Left renal cortex interstitium (tissue), 4 donors: ENCODE results near the gene C14orf180. TPM values are rescaled to one million over a fixed set of nuclear protein-coding genes. Genes with fewer than 3 reads are reported as not detected.

Experiments used
- DNase-seq, 4 donors: peaks; one replicate each; pipeline ENCODE4 v3.0.0-alpha.2; 2013; ENCODE audit warnings: low read depth in 4 of 4, low spot score in 2 of 4, missing footprints in 1 of 4
- polyA plus RNA-seq, 4 donors: library from polyadenylated mRNA; unstranded; fragments of 120-200 nt; gene quantifications; one replicate each; pipeline ENCODE4 v1.2.1, GENCODE V29; 2013; ENCODE audit not compliant: insufficient read length in 4 of 4

The C14orf180 gene
- polyA plus RNA-seq = under 1 TPM in 3 of 4 donors, not detected in 1; 0.14 to 0.23 (median 0.17) TPM

GRCh38 chr14:104579507-104579906, at the start of gene C14orf180:
Gene C14orf180, plus strand, starts transcription at chr14:104579764. Its CDS starts 6,667 bp downstream, at chr14:104586431.
- DNase-seq = no peak

DNA sequence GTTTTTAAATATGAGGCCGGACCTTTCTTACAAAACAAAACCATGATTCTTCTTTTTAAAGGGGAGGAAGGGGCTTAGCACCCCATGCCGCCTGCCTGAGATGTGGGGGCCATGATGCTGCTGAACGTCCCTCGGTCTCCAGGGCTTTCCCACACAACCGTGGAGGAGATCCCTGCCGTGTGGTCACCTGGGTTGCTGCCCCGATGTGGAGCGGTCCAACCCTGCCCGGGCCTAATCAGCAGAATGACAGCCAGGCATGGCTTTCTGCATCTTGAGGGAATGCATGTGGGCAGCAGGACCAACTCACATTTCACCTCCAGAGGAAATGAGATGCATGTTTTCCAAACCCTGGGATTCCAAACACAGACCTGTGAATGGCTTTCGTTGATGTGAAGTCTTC, 48.9 kb upstream of the C14orf180 start:
- no peak for DNase-seq

- no peak for DNase-seq
These were observed 48.0 kb upstream of the C14orf180 start for GRCh38 chr14:104531421-104532190.

DNA sequence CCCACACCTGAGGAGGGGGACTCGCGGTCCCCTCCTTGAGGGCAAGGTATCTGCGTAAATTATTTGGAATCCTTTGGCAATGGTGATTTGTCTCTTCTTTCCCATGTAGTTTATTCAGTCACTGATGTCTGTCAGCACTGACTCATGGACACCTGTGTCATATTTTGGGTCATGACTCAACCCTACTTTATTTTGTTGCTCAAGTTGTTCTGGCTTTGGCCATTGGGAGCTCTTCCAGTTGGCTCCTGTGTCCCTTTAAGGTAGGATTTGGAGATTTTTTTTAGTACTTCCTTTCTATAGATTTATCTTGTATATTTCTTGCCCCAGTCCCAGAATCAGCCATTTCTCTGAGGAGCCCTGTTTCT, 47.4 kb upstream of the C14orf180 start:
- no peak for DNase-seq

GRCh38 chr14:104534036-104534435, 45.5 kb upstream of the C14orf180 start:
- DNase-seq = no peak

- DNase-seq = no peak
These were observed 42.5 kb upstream of the C14orf180 start for GRCh38 chr14:104536942-104537612.

GRCh38 chr14:104537613-104537988, 42.0 kb upstream of the C14orf180 start:
- DNase-seq = no peak

DNA sequence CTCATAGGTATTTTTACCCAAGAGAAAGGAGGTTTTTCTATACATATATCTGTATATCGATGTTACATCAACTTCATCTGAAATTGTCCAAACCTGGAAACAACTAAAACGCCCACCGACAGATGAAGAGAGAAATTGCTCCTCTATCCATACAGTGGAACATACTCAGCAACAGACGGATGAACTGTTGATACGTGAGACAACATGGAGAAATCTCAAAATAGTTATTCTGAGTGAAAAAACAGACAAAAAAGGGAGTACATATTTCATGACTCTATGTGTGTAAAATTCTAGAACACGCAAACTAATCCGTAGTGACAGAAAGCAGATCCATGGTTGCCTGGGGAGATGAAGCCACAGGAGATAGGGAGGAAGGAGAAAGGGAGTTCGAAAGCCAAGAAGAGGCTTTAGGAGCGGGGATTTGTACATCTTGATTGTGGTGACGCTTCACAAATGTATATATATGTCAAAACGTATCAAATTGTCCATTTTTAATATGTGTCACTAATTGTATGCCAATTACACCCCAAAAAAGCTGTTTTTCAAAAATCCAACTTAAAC, 37.6 kb upstream of the C14orf180 start:
- no peak for DNase-seq

DNA sequence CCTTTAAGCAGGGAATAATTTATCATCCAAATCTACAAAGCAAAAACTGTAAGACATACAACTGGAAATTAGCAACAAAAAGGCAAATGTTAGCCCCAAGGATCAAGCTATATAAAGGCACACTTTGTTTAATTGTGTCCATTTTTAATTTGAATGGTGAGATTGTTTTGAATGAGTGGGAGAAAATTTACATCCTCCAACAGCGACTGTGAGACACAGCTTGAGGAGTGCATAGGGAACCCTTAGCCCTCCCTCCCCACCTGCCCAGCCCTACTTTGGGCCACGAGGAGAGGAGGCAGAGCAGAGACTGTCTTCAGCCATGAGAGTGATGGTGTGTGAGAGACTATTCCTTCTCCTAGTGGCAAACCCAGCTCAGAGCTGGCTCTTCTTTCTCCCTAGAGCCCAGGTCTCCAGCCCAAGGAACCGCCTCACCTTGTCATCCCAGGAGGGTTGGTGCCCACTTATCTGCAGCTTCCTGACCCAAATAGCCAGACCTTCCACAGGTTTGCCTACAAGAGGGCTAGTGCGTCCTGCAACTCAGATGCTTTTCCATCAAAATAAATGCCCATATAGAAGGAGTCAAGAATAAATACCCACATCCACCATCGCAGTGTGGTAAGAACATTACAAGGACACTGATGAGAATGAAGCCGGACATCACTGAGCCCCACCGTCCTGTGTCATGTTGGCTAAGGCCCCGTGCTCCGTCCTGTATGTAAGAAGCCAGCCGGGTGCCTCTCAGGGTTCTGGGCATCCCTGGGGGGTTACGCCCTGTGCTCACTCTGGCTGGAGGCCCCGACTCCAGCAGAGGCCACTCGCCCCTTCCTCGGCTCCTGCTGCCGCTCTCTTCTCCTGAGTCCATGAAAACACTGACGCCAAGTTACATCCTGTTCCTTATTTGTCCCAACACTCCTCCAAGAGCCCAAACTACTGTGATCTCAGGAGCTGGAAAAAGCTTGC, 36.4 kb upstream of the C14orf180 start:
- no peak for DNase-seq

DNA sequence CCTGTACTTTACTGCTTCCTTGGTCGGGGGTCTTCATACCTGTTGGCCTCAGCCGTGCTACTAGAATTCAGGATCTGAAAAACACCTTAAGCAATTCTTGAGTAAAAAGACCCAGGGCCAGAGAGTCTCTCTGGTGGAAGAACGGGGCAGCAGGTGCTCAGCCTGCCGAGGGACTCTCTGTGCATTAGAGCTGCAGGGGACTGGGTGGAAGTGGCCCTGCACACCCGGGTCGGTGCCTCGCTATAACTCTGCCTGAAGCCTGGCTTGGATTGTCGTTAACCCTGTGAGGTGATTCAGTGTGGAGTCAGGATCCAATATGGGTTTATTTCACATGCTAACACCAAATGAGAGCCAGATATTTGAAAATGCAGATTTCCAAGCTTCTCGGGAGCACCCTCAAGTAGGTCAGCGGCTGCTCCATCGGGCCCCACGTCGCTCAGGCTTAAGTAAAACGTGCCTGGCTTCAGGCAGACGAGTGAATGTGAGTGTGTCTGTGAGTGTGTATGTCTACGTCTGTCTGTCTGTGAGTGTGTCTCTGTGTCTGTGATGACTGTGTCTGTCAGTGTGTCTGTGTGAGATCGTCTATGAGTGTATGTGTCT, 35.1 kb upstream of the C14orf180 start:
- no peak for DNase-seq

DNA sequence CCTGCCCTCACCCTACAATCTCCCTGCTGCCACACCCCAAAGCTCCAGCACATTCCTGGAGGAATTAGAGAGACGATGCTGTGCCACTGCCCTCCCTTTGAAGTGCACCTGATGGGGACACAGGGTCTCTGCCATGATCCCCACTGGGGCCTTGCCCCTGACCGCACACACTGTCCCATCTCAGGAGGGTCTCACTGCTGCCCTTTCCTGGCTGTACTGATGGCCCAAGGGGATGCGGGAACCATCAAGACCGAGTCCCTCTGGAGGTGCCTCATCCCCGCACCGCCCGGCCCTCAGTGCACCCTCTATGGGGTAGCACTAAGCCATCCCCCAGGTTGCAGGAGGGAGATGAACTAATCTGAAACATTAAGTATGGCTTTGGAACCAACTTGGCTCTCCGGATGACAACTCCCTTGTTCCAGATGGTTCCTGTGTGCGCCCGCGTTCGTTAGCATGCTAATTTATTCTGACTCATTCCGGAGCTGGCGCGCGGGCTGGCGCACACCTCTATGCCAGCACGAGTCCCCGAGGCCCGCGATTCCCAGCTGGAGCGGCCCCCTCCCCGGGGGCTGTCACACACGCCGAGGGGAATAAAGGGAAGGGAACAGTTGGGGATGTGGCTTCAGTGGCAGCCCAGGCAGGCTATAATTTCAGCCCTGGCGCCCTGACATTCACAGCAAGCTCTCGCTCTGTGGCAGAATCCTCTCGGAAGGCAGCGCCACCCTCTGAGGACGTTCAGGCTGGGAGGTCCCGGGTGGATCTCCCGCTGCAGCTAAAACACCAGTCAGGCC, 34.2 kb upstream of the C14orf180 start:
- DNase-seq = no peak

DNA sequence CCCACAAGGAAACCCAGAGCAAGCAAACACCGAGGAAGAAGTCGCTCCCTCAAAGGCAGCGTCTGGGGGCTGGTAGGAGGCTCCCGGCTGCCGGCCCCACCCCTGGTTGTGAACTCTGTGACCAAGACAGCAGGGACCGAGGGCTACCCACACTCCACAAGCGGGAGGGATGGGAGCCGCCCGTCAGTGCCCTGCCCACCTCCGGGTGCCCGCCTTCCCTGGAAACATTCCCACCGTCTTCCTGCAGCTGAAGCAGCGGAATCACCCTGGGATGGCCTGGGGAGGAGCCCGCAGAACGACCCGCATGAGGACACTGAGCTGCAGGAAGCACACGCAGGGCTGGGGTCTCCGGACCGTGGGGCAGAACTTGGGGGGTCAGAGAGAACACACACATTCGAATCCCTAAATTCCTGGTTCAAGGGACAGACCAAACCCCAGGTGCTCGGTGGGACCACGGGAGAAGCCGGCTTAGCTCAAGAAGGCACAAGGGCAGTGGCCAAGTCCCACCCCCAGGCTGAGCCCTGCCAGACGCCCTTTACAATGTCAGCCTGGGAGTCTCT, 33.5 kb upstream of the C14orf180 start:
- DNase-seq = no peak

GRCh38 chr14:104546591-104547309, 32.8 kb upstream of the C14orf180 start:
- DNase-seq = no peak

DNA sequence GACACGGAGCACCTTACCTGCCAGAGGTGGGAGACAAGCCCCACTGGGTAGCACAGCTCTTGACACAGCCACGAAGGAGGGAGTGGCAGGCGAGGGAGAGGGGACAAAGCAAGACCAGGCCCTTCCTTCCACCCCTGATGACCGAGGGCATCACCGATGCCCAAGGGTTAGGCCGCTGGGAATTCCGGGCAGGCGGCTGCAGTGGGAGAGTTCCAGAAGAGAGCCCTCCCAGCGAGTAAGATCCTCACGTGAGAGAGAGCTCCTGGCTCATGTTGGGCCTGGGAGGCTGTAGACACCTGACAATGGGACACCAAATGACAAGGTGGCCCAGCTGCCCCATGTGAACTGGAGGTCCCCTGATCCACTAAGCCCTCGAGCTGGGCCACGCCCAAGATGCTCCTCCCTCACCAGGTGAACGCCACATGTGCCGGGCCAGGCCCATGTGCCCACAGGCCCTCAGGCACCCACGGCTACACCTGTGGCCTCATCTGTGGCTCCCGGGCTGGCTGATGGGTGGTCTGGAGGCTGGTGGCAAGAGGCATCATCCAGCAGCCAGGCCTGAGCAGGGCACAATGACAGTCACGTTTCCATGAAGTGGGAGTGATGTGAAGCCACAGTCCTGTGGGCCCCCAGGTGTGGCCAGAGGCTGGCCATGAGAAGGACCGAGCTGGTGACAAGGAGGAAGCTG, 32.1 kb upstream of the C14orf180 start:
- DNase-seq = no peak

DNA sequence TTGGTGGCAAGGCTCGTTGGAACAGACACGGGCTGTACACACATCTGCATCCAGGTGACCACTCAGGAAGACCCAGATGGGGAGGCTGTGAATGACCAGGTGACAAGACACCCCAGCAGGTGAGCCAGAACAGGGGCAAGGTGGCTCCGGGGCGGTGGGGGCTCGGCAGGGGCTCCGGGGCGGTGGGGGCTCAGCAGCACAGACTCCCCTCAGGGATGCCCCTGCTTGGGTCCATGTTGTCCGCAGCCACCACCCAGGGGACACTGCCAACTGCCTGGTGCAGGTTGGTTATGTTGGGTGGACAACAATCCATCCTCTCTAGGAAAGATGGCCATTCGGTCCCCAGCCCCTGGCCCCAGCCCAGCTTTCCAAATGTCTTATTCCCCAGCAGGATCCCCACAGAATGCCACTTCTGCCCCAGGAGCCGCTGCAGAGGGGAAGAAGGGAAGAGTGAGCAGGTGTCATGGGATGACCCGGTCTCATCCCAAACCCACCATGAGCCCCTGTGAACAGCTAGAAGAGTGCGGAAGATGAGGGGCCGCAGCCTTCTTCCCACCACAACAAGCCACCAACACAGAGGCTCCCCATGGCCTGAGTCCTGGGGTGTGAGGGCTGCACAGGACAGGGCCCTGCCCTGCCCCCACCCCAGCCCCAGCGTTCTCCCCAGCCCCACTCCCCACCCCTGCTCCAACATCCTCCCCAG, 31.4 kb upstream of the C14orf180 start:
- DNase-seq = no peak

DNA sequence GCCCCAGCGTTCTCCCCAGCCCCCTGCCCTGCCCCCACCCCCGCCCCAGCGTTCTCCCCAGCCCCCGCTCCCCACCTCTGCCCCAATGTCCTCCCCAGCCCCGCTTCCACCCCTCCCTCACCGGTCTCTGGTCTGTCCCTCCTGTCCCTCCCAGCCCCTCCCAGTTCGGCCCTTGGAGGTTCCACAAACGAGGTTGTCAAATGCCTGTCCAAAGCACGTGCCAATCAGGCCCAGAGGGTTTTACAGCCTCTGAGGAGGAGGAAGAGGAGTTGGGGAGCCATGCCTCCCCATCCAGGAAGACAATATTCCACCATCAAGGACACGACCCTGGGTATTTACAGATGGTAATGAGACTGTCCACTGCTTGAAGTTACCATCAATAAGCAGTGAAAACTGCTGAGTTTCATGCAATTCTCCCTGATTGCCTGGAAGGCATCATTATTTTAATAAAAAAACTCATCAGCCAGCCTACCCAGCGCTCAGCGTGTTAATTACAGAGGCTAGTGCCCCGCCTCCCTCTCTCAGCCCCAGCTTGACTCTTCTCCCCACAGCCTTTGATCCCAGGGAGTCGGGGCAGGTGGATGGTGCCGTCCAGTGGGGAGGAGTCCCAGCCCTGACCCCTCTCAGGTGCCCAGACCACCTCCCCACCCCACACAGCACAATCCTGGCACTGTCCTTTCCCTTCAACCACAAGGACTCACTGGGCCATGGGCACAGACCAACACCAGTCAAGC, 30.6 kb upstream of the C14orf180 start:
- no peak for DNase-seq
